Stimulated activated CD4-positive, alpha-beta T cell treated with anti-CD3 and anti-CD28 coated beads, Interleukin-4, amount 100 ng/mL, for 4 hours (primary cell): ENCODE results near the gene TRPM7.
"Not testable (repeated sequence)": the region's sequence is repeated elsewhere in the genome, so short reads cannot be mapped to it uniquely, and the experiment has no call there.

ENCODE experiments used
- DNase-seq, 2 experiments: peaks; one replicate each; pipeline ENCODE4 v3.0.0-alpha.2; 2020

TRPM7 gene

GRCh38 chr15:50686469-50687301 is at the start of gene TRPM7:
TRPM7 (minus strand) TSS chr15:50686797; CDS start chr15:50686533, 264 bp downstream.
- peak; percentile 88 to 90 for DNase-seq

GRCh38 chr15:50735156-50735555 is 48.6 kb upstream of the TRPM7 start:
- DNase-seq, result no peak

- no peak for DNase-seq
Observed at GRCh38 chr15:50726315-50726714, 39.7 kb upstream of the TRPM7 start.

GRCh38 chr15:50718700-50719125 is 32.1 kb upstream of the TRPM7 start:
- DNase-seq, result no peak

GRCh38 chr15:50712018-50712417 is 25.4 kb upstream of the TRPM7 start:
- DNase-seq, result no peak

- DNase-seq, result no peak
Observed at GRCh38 chr15:50710585-50710984, 24.0 kb upstream of the TRPM7 start.

- DNase-seq, result no peak
Observed at GRCh38 chr15:50707878-50708427, 21.4 kb upstream of the TRPM7 start.

- no peak for DNase-seq
Observed at GRCh38 chr15:50702762-50703334, 16.3 kb upstream of the TRPM7 start.

GRCh38 chr15:50698101-50698500 is 11.5 kb upstream of the TRPM7 start:
- no peak for DNase-seq

- DNase-seq, result no peak
Observed at GRCh38 chr15:50697109-50697797, 10.7 kb upstream of the TRPM7 start.

GRCh38 chr15:50694634-50695165 is 8.1 kb upstream of the TRPM7 start:
- DNase-seq, result not testable (repeated sequence)

- DNase-seq, result no peak
Observed at GRCh38 chr15:50687302-50687902, 805 bp upstream of the TRPM7 start.

- DNase-seq, result peak; percentile 74 to 81
Observed at GRCh38 chr15:50685976-50686468, 575 bp downstream of the TRPM7 start.

GRCh38 chr15:50685191-50685975 is 1.2 kb downstream of the TRPM7 start:
- no peak for DNase-seq

GRCh38 chr15:50681467-50681866 is 5.1 kb downstream of the TRPM7 start:
- DNase-seq, result no peak

GRCh38 chr15:50676799-50677483 is 9.7 kb downstream of the TRPM7 start:
- DNase-seq, result no peak

- no peak for DNase-seq
Observed at GRCh38 chr15:50675535-50676144, 11.0 kb downstream of the TRPM7 start.

GRCh38 chr15:50670115-50670514 is 16.5 kb downstream of the TRPM7 start:
- no peak for DNase-seq

GRCh38 chr15:50669611-50670010 is 17.0 kb downstream of the TRPM7 start:
- no peak for DNase-seq

- no peak for DNase-seq
Observed at GRCh38 chr15:50665938-50666337, 20.7 kb downstream of the TRPM7 start.

- no peak for DNase-seq
Observed at GRCh38 chr15:50655555-50655954, 31.0 kb downstream of the TRPM7 start.
